Subcutaneous adipose tissue (tissue), 4 donors: ENCODE measurements around the gene SIAH3. TPM values are rescaled to one million over a fixed set of nuclear protein-coding genes. Genes with fewer than 3 reads are reported as not detected.

Experiments
- total RNA-seq, 4 donors: library from RNA; depleted of rRNA; stranded (reverse); fragments of >200 nt; gene quantifications; one replicate each; pipeline ENCODE4 v1.1.0, GENCODE V29; 2016
- TF ChIP-seq, protein P1 (sequence below): fragments of 450-650 bp; IDR thresholded peaks from one replicate; pipeline ENCODE4 v1.5.1; 2016; ENCODE audit warnings: low read depth, mild to moderate bottlenecking, control low read depth, antibody characterized with exemption, moderate library complexity

SIAH3 gene
- total RNA-seq, 4 donors from 2014 or later: not detected

DNA sequence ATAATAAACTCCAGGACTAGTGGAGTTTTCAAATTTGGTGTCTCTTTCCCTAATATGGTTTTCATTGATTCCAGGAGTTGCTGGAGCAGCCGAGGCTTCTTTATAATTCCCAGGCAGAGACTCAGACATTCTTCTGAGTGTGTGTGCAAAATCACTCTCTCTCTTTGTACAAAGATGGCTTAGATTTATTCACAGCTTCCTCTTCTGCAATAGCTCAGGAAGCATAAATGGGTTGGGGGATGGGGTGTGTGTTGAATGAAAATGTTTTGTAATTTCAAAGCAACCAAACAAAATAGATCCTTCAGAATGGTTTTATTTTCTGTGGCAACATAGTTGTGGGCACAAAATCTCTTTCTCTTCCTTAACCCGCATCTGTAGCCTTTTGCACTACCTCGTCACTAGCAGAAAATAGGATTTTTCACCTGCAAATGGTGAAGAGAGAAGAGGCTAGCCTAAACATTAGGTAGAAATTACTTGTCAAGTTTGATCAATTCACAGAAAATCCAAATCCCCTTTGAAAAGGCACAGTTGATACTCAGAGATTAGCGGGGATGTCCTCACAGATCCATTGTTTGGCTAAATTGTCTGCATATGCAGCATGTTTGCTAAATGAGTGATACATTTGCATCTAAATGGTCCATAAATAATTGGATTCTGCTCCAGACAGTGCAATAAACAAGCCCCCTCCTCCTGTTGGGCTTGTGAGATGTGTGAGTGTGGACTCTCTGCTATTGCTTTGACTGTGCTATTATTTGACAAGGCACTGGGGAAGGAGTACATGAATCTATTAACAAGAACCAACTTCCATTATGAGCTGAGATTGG is 82.7 kb downstream of the SIAH3 start:
- TF ChIP-seq, protein P1, sequence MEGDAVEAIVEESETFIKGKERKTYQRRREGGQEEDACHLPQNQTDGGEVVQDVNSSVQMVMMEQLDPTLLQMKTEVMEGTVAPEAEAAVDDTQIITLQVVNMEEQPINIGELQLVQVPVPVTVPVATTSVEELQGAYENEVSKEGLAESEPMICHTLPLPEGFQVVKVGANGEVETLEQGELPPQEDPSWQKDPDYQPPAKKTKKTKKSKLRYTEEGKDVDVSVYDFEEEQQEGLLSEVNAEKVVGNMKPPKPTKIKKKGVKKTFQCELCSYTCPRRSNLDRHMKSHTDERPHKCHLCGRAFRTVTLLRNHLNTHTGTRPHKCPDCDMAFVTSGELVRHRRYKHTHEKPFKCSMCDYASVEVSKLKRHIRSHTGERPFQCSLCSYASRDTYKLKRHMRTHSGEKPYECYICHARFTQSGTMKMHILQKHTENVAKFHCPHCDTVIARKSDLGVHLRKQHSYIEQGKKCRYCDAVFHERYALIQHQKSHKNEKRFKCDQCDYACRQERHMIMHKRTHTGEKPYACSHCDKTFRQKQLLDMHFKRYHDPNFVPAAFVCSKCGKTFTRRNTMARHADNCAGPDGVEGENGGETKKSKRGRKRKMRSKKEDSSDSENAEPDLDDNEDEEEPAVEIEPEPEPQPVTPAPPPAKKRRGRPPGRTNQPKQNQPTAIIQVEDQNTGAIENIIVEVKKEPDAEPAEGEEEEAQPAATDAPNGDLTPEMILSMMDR: no peak

DNA sequence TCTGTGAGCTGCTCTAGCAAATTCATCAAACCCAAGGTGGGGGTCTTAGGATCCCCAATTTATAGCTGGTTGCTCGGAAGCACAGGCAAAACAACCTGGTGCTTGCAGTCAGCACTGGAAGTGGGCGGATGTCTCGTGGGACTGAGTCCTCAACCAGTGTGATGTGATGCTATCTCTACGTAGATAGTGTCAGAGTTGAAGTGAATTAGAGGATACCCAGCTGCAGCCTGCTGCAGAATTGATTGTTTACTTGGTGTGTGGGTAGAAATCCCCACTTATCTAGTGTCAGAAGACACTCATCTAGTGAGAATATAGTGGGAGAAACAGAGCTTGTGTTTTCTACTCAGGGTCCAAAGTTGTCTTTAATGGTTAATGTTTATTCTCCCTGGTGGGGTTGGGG is 86.1 kb downstream of the SIAH3 start:
- TF ChIP-seq, protein P1: no peak

DNA sequence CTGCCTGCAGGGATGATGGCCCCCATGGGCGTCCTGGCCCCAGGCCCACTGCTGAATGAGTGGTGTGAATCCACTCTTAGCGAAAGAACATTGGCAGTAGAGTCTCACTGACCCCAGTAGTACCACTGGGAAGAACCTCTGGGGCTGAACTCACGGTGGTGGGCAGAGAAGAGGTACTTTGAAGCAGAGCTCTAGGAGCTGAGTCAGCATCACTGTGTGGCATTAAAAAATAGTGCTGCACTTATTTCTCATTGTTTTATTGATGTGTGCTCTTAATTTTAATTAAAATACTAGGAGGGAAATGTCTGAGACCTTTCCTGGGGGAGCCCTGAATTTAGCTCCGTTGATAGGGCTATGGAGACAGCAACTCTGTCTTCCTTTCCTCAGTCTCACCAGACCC is 88.1 kb downstream of the SIAH3 start:
- TF ChIP-seq, protein P1: no peak

DNA sequence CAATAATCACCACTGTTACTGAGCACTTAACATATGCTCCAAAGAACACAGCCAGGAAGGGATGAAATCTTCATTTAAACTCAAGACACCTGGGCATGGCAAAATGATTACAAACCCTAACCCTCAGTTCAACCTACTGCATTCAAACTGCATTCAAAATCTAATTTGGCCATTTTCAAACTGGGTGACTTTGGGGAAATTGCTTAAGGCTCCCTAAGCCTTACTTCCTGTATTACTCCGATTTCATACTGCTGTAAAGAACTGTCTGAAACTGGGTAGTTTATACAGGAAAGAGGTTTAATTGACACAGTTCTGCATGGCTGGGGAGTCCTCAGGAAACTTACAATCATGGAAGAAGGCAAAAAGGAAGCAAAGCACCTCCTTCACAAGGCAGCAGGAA is 99.0 kb downstream of the SIAH3 start:
- TF ChIP-seq, protein P1: no peak

DNA sequence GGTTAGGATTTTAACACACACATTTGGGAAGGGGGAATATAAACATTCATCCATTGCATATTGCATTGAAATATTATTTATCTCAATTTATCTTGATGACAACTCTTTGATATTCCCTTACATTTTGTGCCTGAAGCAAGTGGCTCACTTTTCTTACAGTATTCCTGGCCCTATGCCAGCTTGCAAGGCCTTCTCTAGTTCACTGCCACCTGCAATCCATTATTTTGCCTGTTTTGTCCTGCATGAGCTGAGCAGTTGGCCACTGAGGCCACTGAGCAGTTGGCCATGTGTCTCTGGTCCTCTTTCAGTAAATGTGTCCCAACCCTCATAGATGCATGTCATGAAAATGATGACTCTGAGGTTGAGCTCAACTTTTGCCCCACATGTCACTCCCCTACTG is 99.7 kb downstream of the SIAH3 start:
- TF ChIP-seq, protein P1: no peak

DNA sequence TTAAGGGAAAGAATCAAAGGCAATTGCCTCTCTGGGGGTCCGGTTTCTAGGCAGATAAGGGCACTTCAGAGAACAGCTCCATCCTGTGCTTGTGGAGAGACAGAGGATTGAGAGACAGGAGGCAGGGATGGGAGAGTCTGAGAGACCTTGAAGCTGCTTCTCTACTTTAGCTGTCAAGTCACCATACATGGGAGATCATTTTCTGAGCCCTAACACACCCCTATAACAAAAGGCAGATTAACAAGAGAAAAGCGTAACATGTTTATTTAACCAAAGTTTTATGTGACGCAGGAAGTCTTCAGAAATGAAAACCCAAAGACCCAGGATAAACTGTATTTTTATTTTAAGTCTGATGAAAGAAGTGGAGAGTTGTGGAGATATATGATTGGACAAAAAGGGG is 101.0 kb downstream of the SIAH3 start:
- TF ChIP-seq, protein P1: no peak

DNA sequence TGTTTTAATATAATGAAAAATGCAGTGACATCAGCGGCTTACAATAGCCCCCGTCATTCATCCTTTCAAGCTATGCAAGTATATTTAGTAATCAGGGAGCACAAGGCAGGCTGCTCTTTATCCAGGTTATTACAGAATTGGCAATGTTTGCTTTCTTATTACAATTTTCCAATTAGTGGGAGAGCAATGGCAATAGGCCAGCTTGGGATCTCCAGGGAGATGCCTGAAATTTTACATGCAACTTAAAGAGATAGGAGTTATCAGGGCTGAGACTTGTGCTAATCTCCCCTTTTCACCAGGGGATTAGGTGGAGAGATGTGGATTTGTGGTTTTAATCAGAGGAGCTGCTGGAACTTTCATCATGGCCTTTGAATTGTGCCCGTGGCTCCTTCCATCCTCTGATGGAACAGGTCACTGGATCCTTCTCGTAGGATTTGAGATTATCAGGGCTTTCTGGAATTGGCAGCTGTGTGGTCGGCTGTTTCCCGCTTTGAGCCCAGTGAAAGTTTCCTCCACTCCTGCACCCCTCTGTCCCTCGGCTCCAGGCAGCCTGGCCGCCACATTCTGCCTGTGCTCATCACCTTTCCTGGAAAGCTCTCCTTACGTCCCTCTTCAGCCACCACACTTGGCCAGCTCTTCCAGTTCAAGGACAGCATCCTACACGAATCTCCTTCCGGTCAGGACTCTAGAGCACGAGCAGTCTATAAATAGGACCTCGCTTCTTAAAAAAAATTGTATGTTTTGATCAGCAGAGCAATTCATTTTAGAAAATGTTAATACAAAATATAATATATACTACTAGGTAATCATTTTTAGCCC is 102.4 kb downstream of the SIAH3 start:
- TF ChIP-seq, protein P1: no peak
